Measurements from ENCODE around the gene STAT4. TPM values are rescaled to one million over a fixed set of nuclear protein-coding genes. Genes with fewer than 3 reads are reported as not detected.

STAT4 gene
- total RNA-seq, 2 donors from 2014 or later = 3.2 to 8.8 TPM

DNA sequence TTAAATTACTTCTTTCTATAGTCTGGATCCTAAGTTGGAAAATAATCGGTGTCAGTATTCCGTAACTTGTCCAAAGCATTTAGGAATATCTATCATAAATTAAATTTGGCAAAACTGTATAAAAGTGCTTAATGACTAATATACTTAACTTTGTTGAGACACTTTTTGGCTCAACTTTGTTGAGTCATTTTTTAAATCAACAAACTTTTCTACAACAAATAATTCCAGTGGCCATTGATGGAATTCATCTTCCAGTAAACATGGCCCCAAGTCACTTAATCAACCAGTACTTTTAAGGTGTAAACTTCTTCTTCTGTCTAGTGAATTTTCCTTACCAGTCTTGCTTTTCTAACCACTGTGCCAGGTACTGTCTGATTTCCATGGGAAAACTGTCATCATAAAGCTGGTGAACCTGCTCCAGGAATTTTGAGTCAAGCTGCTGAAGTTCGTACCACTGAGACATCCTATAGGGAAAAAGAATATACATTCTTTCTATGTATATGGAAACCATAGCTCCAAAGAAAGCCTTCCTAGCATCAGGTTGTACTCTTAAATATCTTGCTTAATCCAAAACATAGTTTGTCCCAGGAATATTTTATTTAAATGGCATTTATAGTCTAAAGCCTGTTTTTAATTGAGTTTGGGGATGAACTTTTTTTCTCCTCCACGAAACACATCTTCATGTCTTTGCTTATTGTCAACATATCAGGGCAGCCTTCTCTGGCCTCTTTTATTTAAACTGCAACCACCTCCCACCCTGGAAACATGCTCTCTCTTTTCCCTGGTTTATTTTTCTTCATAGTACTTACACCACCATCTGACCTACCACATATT lies 141.0 kb downstream of the STAT4 start:
- no peaks in the 10 kb centered on the region for H3K4me1 Mint-ChIP-seq
- no peaks in the 10 kb centered on the region for H3K27me3 Mint-ChIP-seq (ENCODE audit: insufficient read depth)
- DNase-seq = no peak
- WGBS, 2 experiments (ENCODE audit: insufficient coverage in 1 of 2, insufficient read length in 1 of 2) = 90 to 100% methylated on average over 2 of the region's 4 CpGs
- H3K9me3 ChIP-seq (ENCODE audit: control insufficient read depth, low read length) = no peaks in the 10 kb centered on the region
- no peaks in the 10 kb centered on the region for H3K9me3 Mint-ChIP-seq
- H3K27ac ChIP-seq (ENCODE audit: low read depth, low read length) = no peak overlapping the region
- H3K27me3 ChIP-seq (ENCODE audit: control insufficient read depth, insufficient read depth, low read length, poor library complexity, severe bottlenecking) = no peaks in the 10 kb centered on the region
- no peak overlapping the region for H3K9ac ChIP-seq (ENCODE audit: extremely low read depth, low read length, poor library complexity, severe bottlenecking)
- TF ChIP-seq, protein P1, sequence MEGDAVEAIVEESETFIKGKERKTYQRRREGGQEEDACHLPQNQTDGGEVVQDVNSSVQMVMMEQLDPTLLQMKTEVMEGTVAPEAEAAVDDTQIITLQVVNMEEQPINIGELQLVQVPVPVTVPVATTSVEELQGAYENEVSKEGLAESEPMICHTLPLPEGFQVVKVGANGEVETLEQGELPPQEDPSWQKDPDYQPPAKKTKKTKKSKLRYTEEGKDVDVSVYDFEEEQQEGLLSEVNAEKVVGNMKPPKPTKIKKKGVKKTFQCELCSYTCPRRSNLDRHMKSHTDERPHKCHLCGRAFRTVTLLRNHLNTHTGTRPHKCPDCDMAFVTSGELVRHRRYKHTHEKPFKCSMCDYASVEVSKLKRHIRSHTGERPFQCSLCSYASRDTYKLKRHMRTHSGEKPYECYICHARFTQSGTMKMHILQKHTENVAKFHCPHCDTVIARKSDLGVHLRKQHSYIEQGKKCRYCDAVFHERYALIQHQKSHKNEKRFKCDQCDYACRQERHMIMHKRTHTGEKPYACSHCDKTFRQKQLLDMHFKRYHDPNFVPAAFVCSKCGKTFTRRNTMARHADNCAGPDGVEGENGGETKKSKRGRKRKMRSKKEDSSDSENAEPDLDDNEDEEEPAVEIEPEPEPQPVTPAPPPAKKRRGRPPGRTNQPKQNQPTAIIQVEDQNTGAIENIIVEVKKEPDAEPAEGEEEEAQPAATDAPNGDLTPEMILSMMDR (conservative IDR thresholded peaks at IDR 0.05) = no peak
- no peak overlapping the region for H3K4me3 Mint-ChIP-seq
- peaks cover 43% of the 10 kb centered on the region for H3K36me3 Mint-ChIP-seq (ENCODE audit: low read depth)
- H3K36me3 ChIP-seq (ENCODE audit: control insufficient read depth, insufficient read depth, low read length) = peaks cover 68% of the 10 kb centered on the region
- H3K27ac Mint-ChIP-seq = no peak overlapping the region
- no peaks in the 10 kb centered on the region for H3K4me1 ChIP-seq (ENCODE audit: control insufficient read depth, insufficient read depth, low read length)
- H3K4me3 ChIP-seq (ENCODE audit: low read length) = no peak overlapping the region

DNA sequence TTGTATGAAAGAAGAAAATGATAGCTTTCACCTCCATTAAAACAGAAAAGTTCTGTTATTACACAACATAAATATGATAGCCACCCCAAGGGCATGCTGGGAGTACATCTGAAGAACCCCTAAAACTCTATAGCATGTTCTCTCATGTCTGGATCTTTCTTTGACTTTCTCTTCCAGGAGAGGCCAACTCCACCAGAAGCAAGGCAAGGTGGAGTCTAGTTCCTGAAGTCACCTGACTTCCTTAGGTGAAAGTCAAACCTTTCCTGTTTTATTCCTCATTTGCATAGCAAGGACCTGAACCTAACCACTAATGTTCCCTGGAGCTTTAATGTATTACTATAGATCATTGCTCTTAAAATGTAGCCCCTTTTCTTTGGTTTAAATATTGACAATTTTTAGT lies 142.5 kb downstream of the STAT4 start:
- Mint-ChIP-seq H3K27ac (no peak overlapping the region), H3K4me3 (no peak overlapping the region), H3K27me3 (ENCODE audit: insufficient read depth) (no peaks in the 10 kb centered on the region), H3K36me3 (ENCODE audit: low read depth) (peaks cover 57% of the 10 kb centered on the region), H3K9me3 (peaks cover 4% of the 10 kb centered on the region), H3K4me1 (no peaks in the 10 kb centered on the region)
- Histone ChIP-seq H3K9me3 (ENCODE audit: control insufficient read depth, low read length) (peaks cover 5% of the 10 kb centered on the region), H3K27me3 (ENCODE audit: control insufficient read depth, insufficient read depth, low read length, poor library complexity, severe bottlenecking) (no peaks in the 10 kb centered on the region), H3K36me3 (ENCODE audit: control insufficient read depth, insufficient read depth, low read length) (peaks cover 82% of the 10 kb centered on the region), H3K27ac (ENCODE audit: low read depth, low read length) (no peak overlapping the region), H3K4me1 (ENCODE audit: control insufficient read depth, insufficient read depth, low read length) (no peaks in the 10 kb centered on the region), H3K9ac (ENCODE audit: extremely low read depth, low read length, poor library complexity, severe bottlenecking) (no peak overlapping the region), H3K4me3 (ENCODE audit: low read length) (no peak overlapping the region)
- DNase-seq = no peak
- TF ChIP-seq, protein P1 (conservative IDR thresholded peaks at IDR 0.05) = no peak

DNA sequence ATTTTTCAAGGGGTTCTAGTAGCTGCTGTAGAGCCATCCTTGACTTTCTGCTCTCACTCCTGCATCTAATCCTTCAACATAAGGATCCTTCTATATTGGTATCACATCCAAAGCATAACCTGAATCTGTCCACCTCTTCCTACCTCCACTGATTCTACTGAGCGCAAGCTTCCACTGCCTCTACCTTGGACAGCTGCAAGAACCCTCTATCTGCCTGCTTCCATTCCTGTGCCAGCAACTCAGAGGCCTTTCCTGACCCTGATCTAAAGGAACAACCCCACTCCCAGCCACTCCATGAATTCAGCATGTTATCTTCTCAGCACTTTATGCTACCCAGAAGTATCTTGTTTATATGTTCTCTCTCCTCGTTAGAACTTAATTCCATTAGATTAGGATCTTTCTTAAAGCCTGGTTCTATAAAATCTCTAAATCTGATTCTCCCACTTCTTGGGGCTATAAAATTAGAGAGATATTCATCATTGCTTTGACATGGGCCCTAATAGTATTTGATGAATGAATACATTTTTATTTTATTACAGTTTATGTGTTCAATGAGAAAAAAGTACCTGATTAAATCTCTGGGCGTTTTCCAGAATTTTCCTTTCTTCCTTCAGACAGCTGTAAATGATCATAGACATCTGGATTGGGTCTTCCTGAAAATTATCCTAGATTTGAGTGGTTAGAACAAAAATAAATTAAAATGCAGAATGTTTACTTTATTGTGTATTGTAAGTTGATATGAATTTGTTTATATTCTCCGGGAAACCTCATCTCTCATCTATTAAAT lies 143.6 kb downstream of the STAT4 start:
- H3K4me3 ChIP-seq (ENCODE audit: low read length) = no peak overlapping the region
- no peaks in the 10 kb centered on the region for H3K4me1 Mint-ChIP-seq
- H3K27me3 Mint-ChIP-seq (ENCODE audit: insufficient read depth) = no peaks in the 10 kb centered on the region
- no peak overlapping the region for H3K27ac Mint-ChIP-seq
- peaks cover 93% of the 10 kb centered on the region for H3K36me3 ChIP-seq (ENCODE audit: control insufficient read depth, insufficient read depth, low read length)
- WGBS, 2 experiments (ENCODE audit: insufficient coverage in 1 of 2, insufficient read length in 1 of 2) = 94 to 100% methylated on average over 2 to 3 of the region's 4 CpGs
- no peak for DNase-seq
- H3K4me3 Mint-ChIP-seq = no peak overlapping the region
- H3K4me1 ChIP-seq (ENCODE audit: control insufficient read depth, insufficient read depth, low read length) = no peaks in the 10 kb centered on the region
- TF ChIP-seq, protein P1 (conservative IDR thresholded peaks at IDR 0.05) = no peak
- H3K36me3 Mint-ChIP-seq (ENCODE audit: low read depth) = peaks cover 68% of the 10 kb centered on the region
- H3K27ac ChIP-seq (ENCODE audit: low read depth, low read length) = no peak overlapping the region
- H3K9me3 Mint-ChIP-seq = peaks cover 4% of the 10 kb centered on the region
- H3K9ac ChIP-seq (ENCODE audit: extremely low read depth, low read length, poor library complexity, severe bottlenecking) = no peak overlapping the region
- H3K27me3 ChIP-seq (ENCODE audit: control insufficient read depth, insufficient read depth, low read length, poor library complexity, severe bottlenecking) = no peaks in the 10 kb centered on the region
- H3K9me3 ChIP-seq (ENCODE audit: control insufficient read depth, low read length) = peaks cover 5% of the 10 kb centered on the region
